ENCODE measurements around the gene SLC7A10.
A peak's percentile ranks its signal among the peaks of the same experiment; 100 is the strongest.

SLC7A10 gene

GRCh38 chr19:33219261-33219815, 6.3 kb downstream of the SLC7A10 start:
- no peaks in the 10 kb centered on the region for H3K79me2 ChIP-seq (ENCODE audit: insufficient read depth, low read length)
- no peak overlapping the region for H3K4me2 ChIP-seq (ENCODE audit: low read length)
- H3K4me1 ChIP-seq (ENCODE audit: insufficient read depth, low read length, severe bottlenecking), result no peaks in the 10 kb centered on the region
- no peaks in the 10 kb centered on the region for H3F3A ChIP-seq (ENCODE audit: insufficient read depth, low read length)
- H3K27ac ChIP-seq (ENCODE audit: low read depth, low read length, poor library complexity, severe bottlenecking), result no peak overlapping the region
- H3K9me2 ChIP-seq (ENCODE audit: low read depth, low read length), result no peaks in the 10 kb centered on the region
- TF ChIP-seq CTCF (IDR thresholded peaks at IDR 0.05; ENCODE audit: low read length) (peak; percentile 21; the same call in 1 of the 2 replicates), EZH2 (IDR thresholded peaks at IDR 0.05; ENCODE audit: borderline replicate concordance, low read length) (no peak)
- 0 out of 2 replicates have a peak, but pooled peaks cover 4% of the 10 kb centered on the region for H3K27me3 ChIP-seq (ENCODE audit: insufficient read depth, low read length)
- H3K4me3 ChIP-seq (ENCODE audit: low read depth, low read length, poor library complexity, severe bottlenecking), result no peak overlapping the region
- H4K20me1 ChIP-seq (ENCODE audit: insufficient read depth, low read length), result no peaks in the 10 kb centered on the region
- no peak overlapping the region for H3K9ac ChIP-seq (ENCODE audit: low read length)
- H3K36me3 ChIP-seq (ENCODE audit: insufficient read depth, low read length), result no peaks in the 10 kb centered on the region
- no peak overlapping the region for H2AFZ ChIP-seq (ENCODE audit: low read length)
- no peaks in the 10 kb centered on the region for H3K9me3 ChIP-seq (ENCODE audit: low read length)

- Histone ChIP-seq H3K27ac (ENCODE audit: low read depth, low read length, poor library complexity, severe bottlenecking) (no peak overlapping the region), H3K4me1 (ENCODE audit: insufficient read depth, low read length, severe bottlenecking) (no peaks in the 10 kb centered on the region), H3K79me2 (ENCODE audit: insufficient read depth, low read length) (no peaks in the 10 kb centered on the region), H3K9me3 (ENCODE audit: low read length) (no peaks in the 10 kb centered on the region), H3F3A (ENCODE audit: insufficient read depth, low read length) (no peaks in the 10 kb centered on the region), H3K9me2 (ENCODE audit: low read depth, low read length) (no peaks in the 10 kb centered on the region), H3K36me3 (ENCODE audit: insufficient read depth, low read length) (no peaks in the 10 kb centered on the region), H3K4me2 (ENCODE audit: low read length) (no peak overlapping the region), H3K4me3 (ENCODE audit: low read depth, low read length, poor library complexity, severe bottlenecking) (no peak overlapping the region), H3K9ac (ENCODE audit: low read length) (no peak overlapping the region), H4K20me1 (ENCODE audit: insufficient read depth, low read length) (no peaks in the 10 kb centered on the region), H2AFZ (ENCODE audit: low read length) (no peak overlapping the region), H3K27me3 (ENCODE audit: insufficient read depth, low read length) (0 out of 2 replicates have a peak, but pooled peaks cover 4% of the 10 kb centered on the region)
- no peak for TF ChIP-seq CTCF (IDR thresholded peaks at IDR 0.05; ENCODE audit: low read length)
- TF ChIP-seq EZH2 (IDR thresholded peaks at IDR 0.05; ENCODE audit: borderline replicate concordance, low read length), result no peak
These were observed 7.8 kb downstream of the SLC7A10 start for GRCh38 chr19:33217881-33218280.

GRCh38 chr19:33216198-33216830, 9.3 kb downstream of the SLC7A10 start:
- Histone ChIP-seq H3K9me2 (ENCODE audit: low read depth, low read length) (no peaks in the 10 kb centered on the region), H3K9me3 (ENCODE audit: low read length) (no peaks in the 10 kb centered on the region), H2AFZ (ENCODE audit: low read length) (no peak overlapping the region)

More at GRCh38 chr19:33216198-33216830, 9.3 kb downstream of the SLC7A10 start:
- no peak overlapping the region for H3K27ac ChIP-seq (ENCODE audit: low read depth, low read length, poor library complexity, severe bottlenecking)
- no peak for TF ChIP-seq CTCF (IDR thresholded peaks at IDR 0.05; ENCODE audit: low read length)
- H3K4me1 ChIP-seq (ENCODE audit: insufficient read depth, low read length, severe bottlenecking), result no peaks in the 10 kb centered on the region
- H3K27me3 ChIP-seq (ENCODE audit: insufficient read depth, low read length), result peaks cover 4% of the 10 kb centered on the region; the same call in 1 of the 2 replicates
- H3F3A ChIP-seq (ENCODE audit: insufficient read depth, low read length), result no peaks in the 10 kb centered on the region
- H3K36me3 ChIP-seq (ENCODE audit: insufficient read depth, low read length), result no peaks in the 10 kb centered on the region
- no peak overlapping the region for H3K4me3 ChIP-seq (ENCODE audit: low read depth, low read length, poor library complexity, severe bottlenecking)
- no peak overlapping the region for H3K4me2 ChIP-seq (ENCODE audit: low read length)
- no peaks in the 10 kb centered on the region for H3K79me2 ChIP-seq (ENCODE audit: insufficient read depth, low read length)
- no peaks in the 10 kb centered on the region for H4K20me1 ChIP-seq (ENCODE audit: insufficient read depth, low read length)
- H3K9ac ChIP-seq (ENCODE audit: low read length), result no peak overlapping the region

Data from OCI-LY1 (cell line).